ENCODE measurements around the gene SPSB1.

The SPSB1 gene

DNA sequence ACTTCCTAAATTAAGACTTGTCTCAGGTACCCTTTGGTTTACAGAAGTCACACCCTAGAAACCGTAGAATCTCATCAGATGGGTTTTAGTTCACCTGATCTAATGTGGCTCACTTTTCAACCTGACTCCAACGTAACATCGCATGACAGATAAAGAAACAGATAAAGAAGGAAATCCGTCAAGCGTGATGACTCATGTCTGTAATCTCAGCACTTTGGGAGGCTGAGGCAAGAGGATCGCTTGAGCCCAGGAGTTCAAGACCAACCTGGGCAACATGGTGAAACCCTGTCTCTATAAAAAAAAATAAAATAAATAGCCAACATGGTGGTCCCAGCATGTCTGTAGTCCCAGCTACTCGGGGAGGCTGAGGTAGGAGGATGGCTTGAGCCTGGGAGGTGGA is 97.3 kb downstream of the SPSB1 start:
- no peak for TF ChIP-seq CTCF (conservative IDR thresholded peaks at IDR 0.05; ENCODE audit: low read depth, low read length)
- no peak overlapping the region for H3K4me3 ChIP-seq (ENCODE audit: low read length)
- no peak for DNase-seq (ENCODE audit: low read depth)

- TF ChIP-seq CTCF (conservative IDR thresholded peaks at IDR 0.05; ENCODE audit: low read depth, low read length), result no peak
- DNase-seq (ENCODE audit: low read depth), result no peak
- no peak overlapping the region for H3K4me3 ChIP-seq (ENCODE audit: low read length)
Observed at GRCh38 chr1:9391620-9392019, 98.9 kb downstream of the SPSB1 start.

GRCh38 chr1:9394010-9394409 is 101.3 kb downstream of the SPSB1 start:
- DNase-seq (ENCODE audit: low read depth), result no peak
- H3K4me3 ChIP-seq (ENCODE audit: low read length), result no peak overlapping the region
- no peak for TF ChIP-seq CTCF (conservative IDR thresholded peaks at IDR 0.05; ENCODE audit: low read depth, low read length)

GRCh38 chr1:9395018-9395417 is 102.3 kb downstream of the SPSB1 start:
- DNase-seq (ENCODE audit: low read depth), result no peak
- no peak for TF ChIP-seq CTCF (conservative IDR thresholded peaks at IDR 0.05; ENCODE audit: low read depth, low read length)
- no peak overlapping the region for H3K4me3 ChIP-seq (ENCODE audit: low read length)

DNA sequence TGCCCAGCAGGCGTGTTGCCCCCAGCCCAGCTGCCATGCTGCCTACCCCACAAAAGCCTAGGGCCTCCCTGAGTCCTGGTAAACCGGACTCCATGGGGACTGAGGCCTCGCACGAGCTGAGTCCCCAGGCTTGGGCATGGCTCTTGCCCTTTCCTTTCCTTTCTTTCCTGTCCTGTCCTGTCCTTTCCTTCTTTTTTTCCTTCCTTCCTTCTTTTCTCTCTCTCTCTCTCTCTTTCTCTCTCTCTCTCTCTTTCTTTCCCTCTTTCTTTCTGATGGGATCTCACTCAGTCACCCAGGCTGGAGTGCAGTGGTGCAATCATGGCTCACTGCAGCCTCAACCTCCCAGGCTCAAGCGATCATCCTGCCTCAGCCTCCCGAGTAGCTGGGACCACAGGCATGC is 104.4 kb downstream of the SPSB1 start:
- H3K4me3 ChIP-seq (ENCODE audit: low read length), result no peak overlapping the region
- TF ChIP-seq CTCF (conservative IDR thresholded peaks at IDR 0.05; ENCODE audit: low read depth, low read length), result no peak
- DNase-seq (ENCODE audit: low read depth), result no peak

- H3K4me3 ChIP-seq (ENCODE audit: low read length), result no peak overlapping the region
- TF ChIP-seq CTCF (conservative IDR thresholded peaks at IDR 0.05; ENCODE audit: low read depth, low read length), result no peak
- DNase-seq (ENCODE audit: low read depth), result no peak
Observed at GRCh38 chr1:9397997-9398526, 105.4 kb downstream of the SPSB1 start.

- H3K4me3 ChIP-seq (ENCODE audit: low read length), result no peak overlapping the region
- TF ChIP-seq CTCF (conservative IDR thresholded peaks at IDR 0.05; ENCODE audit: low read depth, low read length), result no peak
- no peak for DNase-seq (ENCODE audit: low read depth)
Observed at GRCh38 chr1:9399510-9400424, 107.1 kb downstream of the SPSB1 start.
